Measurements from ENCODE around the gene ARRDC3. TPM values are rescaled to one million over a fixed set of nuclear protein-coding genes. Genes with fewer than 3 reads are reported as not detected.

The ARRDC3 gene, protein sequence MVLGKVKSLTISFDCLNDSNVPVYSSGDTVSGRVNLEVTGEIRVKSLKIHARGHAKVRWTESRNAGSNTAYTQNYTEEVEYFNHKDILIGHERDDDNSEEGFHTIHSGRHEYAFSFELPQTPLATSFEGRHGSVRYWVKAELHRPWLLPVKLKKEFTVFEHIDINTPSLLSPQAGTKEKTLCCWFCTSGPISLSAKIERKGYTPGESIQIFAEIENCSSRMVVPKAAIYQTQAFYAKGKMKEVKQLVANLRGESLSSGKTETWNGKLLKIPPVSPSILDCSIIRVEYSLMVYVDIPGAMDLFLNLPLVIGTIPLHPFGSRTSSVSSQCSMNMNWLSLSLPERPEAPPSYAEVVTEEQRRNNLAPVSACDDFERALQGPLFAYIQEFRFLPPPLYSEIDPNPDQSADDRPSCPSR
- total RNA-seq: 85.4 and 110 TPM in 2 replicates

DNA sequence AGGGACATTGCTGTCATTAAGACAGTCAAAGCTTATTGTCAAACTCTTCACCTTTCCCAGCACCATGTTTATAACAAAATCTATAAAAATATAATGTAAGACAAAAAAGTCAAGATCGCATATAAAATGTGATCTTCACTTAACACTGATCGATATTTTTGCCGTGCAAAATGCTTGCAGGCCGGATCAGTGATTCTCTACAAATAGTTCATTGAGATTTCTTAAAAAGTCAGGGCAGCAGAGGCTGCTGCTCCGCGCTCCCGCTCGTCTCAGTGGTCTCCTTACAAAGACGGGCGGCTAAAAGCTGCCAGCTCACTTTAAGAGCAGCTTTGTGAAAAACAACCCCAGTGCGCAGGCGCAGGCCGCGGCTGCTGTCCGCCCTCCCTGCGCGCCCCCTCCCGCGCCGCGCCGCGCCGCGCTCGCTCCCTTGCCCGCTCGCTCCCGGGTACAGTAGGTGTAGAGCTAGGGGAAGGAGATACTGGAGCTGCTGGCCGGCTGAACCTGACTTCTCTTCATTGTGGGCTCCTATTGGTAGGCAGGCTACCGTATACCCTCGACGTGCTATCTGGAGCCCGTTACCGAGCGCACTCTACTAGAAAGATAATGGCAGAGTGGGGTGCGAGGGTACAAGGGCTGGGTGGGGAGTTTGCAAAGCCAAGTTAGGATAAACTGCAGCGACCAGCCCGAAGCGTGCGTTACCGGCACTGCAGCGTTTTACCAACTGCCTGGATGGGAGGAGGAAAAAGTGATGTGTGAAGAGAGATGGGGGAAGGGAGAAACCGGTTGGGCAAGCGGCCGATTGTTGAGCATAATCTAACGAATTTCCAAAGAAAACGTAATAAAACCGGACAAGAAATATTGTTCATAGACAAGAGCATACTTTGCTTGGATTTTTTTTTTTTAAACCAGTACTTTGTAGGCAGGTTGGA lies at the start of gene ARRDC3:
TSS of gene ARRDC3 (minus strand) at position 291 of the 929 bp plus-strand sequence. CDS start at position 66, 225 bp downstream.

